SH-SY5Y (cell line): ENCODE measurements around the gene RASAL3.

Source experiments
- GATA2 ChIP-seq: IDR thresholded peaks from 2 replicates; pipeline ENCODE4 v1.6.1; 2011; ENCODE audit warnings: mild to moderate bottlenecking, low read depth, low read length
- GATA3 ChIP-seq: IDR thresholded peaks from 2 replicates; pipeline ENCODE4 v1.6.1; 2011; ENCODE audit warnings: low read depth, mild to moderate bottlenecking, low read length, moderate library complexity

DNA sequence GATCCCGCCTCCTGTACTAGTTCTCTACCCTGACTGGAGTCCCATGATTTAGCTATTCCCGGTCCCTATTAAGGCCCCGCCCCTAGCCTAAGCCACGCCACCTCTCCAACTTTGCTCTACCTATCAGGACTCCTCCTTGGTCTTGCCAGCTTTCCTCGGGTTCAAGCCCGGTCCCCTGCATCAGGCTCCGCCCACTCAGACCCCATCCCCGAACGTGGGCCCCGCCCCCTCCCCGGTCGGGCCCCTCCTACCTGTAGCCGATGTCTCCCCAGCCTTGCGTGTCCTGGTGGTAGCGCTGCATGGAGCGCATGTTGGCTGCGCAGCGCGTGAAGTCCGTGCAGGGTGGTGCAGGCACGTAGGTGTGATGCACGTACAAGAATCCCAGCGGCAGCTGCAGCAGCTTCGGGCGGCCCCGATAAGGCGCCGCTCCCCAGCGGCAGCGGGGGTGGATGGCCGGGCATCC is 7.3 kb upstream of the RASAL3 start:
- TF ChIP-seq GATA2 = no peak
- no peak for TF ChIP-seq GATA3
